ENCODE results near the gene SDK1.

Gene SDK1

GRCh38 chr7:4009211-4010060 is 708.4 kb downstream of the SDK1 start:
- DNase-seq: no peak

GRCh38 chr7:4010061-4010605 is 709.1 kb downstream of the SDK1 start:
- no peak for DNase-seq

- DNase-seq: no peak
Observed at GRCh38 chr7:4010923-4011656, 710.0 kb downstream of the SDK1 start.

DNA sequence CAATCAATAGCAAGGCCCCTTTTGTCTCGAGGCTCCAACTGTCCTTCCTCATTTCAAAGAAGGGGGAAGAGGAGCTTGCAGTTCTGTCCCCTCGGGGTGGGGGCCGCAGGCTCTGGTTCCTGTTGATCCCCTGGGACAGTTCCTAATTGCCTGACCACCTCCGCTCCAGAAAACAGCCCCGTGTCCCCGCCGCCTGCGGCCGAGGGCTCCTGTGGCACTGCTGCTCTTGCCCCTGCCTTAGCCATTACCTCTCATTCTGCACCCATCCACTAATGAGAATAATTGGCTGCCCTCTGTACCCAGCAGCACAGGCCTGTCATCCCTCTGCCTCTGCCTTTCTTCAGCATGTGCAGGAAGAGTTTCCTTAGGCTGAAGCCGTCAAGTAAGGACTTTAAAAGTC is 712.7 kb downstream of the SDK1 start:
- no peak for DNase-seq

DNA sequence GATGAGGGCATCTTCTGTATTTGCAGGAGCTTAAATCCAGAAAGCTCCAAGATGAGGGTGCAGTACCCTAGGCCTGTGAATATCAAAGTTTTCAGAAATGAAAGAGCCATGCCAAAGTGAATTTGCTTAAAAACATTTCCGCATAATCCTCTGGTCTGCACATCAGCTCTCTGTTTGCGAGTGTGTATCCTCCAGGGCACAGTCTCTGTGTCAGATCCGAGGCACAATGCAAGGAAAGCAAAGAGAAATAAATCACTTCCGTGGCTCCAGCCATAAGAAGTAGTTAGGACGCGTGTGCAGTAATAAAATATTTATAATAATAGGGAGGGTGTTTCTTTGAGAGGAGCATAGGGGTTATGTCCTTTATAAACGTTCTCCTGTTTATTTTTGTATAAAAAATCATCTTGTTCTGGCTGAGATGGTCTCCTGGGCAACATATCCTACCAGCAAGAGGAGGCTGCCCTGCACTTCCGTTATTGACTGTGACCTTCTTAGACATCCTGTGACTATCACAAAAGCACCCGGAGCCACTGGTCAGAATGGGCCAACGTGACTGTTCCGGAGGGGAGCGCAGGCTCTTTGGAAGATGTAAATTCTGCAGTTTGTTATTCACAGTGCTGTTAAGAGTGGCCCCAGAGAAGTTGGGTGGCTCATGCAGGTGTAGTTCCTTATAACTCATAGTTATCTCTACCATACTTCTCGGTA is 713.4 kb downstream of the SDK1 start:
- no peak for DNase-seq

GRCh38 chr7:4015371-4015770 is 714.3 kb downstream of the SDK1 start:
- no peak for DNase-seq

DNA sequence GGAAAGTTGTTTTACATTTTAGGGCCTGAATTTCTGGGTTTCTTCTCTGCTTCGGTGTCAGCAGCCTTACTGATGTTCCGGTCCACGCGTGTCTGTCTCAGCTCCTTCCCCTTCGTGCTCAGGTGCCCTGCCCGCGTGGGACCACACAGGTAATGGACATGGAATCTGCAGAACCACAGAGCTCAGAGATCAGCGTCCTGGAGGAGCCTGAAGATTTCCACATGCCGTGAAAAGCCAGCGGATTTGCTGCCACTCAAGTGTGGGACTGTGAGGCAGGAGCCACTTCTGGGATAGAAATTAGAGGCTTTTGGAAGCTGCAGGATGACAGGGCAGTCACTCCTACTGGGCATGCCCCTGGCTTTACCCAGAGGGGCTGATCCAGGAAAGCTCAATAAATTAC is 714.9 kb downstream of the SDK1 start:
- DNase-seq: no peak

- DNase-seq: no peak
Observed at GRCh38 chr7:4017081-4017480, 716.0 kb downstream of the SDK1 start.

GRCh38 chr7:4017785-4018184 is 716.7 kb downstream of the SDK1 start:
- no peak for DNase-seq

GRCh38 chr7:4018601-4019316 is 717.7 kb downstream of the SDK1 start:
- DNase-seq: no peak

DNA sequence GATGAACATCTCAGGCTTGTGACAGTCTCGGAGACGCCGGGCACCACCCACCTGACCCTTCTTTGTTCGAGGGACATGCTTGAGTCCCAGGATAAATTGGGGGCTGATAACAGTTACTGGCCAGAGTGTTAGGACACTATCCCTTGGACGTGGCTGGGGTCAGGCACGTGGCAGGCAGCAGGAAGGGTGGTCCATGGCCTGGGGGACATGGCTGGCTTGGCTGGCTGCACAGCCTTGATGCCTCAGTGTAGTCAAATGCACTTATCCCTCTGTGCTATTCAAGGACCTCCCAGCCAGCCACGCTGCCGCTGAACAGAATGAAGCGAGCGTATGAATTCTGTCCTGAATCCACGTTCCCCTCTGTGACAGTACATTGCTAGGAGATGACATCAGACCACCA is 719.0 kb downstream of the SDK1 start:
- DNase-seq: no peak

DNA sequence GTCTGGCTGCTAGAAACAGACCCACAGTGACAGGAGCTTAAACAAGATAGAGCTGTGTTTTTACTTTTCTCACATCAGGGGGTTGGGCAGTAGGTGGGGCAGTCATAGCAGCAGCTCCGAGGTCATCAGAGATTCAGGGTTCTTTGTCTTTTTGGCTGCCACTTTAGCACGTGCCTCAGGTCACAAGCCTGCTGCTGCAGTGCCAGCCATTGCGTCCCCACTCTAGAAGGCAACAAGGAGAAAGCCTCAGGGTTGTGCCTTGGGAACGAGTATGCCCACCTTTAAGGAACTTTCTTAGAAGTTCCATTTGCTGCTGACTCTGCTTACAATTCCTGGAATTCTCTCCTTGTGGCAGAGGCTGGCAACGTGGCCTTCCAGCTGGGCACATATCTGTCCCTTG is 720.4 kb downstream of the SDK1 start:
- DNase-seq: no peak

- no peak for DNase-seq
Observed at GRCh38 chr7:4022265-4022664, 721.2 kb downstream of the SDK1 start.

- DNase-seq: no peak
Observed at GRCh38 chr7:4023502-4023901, 722.5 kb downstream of the SDK1 start.

DNA sequence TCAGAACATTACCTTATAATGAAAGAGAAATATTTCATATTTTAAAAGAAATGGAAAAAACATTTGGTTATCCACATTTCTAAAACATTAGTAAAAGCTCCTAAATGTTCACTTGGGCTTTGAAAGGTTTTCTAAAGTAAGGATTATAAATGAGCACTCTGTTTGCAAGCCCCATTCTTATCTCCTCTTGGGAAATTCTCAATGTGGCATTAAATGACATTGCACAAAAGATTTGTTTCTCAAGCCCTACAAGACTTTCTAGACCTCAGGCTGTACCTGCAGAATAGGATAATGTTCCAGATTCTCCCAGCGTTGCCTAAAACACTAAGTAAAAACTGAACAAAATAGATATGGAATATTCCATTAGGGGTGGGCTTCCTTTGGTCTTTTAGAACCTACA is 723.1 kb downstream of the SDK1 start:
- DNase-seq: no peak

DNA sequence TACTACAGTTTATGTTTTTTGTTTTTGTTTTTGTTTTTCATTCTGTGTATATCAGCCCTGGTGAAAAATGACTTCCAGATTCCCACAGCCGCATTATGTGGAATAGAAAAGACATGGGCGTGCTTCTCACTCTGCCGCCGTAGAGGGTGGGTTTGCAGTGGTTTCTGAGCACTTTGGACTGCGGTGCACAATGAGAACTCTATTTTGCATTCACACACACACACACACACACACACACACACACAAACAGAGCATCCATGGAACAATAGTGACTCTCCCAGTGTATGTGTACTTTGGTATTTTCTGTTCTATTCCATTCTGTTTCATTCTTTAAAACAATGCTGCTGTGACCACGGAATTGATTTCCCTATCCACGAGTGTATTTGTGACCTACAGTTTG is 723.8 kb downstream of the SDK1 start:
- no peak for DNase-seq

DNA sequence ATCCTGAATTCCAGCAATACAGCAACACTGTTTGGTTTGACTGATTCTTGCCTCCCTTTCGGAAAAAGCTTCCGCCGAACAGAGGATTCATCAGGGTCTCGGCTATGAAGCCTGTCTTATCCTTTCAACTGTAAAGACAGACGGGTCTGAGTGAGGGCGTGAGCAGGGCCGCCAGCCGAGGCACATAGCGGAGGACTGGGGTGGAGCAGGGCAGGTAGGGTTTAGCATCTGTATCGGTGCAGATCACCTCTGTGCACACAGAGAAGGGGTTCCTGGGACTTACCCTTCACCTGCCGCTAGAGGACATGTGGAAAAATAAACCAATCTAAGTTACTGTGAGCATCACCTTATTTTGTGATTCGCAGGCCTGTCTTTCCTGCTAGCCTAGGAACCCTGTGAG is 724.2 kb downstream of the SDK1 start:
- no peak for DNase-seq

GRCh38 chr7:4025694-4026615 is 724.9 kb downstream of the SDK1 start:
- DNase-seq: no peak

GRCh38 chr7:4026941-4027486 is 726.0 kb downstream of the SDK1 start:
- no peak for DNase-seq

DNA sequence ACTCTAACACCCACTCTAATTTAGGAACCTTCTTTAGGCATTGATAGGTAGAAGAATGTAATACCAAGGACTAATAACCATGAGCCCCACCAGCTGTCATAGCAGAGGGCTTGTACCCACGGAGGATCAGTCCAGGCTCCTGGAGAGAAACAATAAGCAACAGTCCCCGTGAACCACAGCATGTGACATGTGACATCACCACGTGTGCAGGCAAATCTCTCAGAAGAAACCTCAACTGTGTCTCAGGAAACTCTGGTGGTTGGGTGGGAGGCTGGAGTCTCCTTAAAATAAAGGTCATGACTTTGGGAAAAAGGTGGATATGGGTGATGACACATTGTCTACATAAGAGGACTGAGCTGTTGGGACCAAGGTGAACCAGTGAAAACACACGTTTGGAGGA is 727.2 kb downstream of the SDK1 start:
- DNase-seq: no peak

GRCh38 chr7:4029941-4030340 is 728.9 kb downstream of the SDK1 start:
- DNase-seq: no peak
